ENCODE data around the gene SLC16A4. TPM values are rescaled to one million over a fixed set of nuclear protein-coding genes. Genes with fewer than 3 reads are reported as not detected.

SLC16A4 gene
- total and polyA plus RNA-seq, 2 of the 8 experiments (the other 6 are each of a cell fraction or from before 2014, with no cell fraction given): 0.30 to 0.43 TPM

- 95% methylated on average over 2 of the region's 2 CpGs; no CpG with 5 or more reads in 1 of the 2 experiments for WGBS, 2 experiments (ENCODE audit: extremely low coverage in 1 of 2, insufficient coverage in 1 of 2, insufficient read length in 1 of 2, insufficient replicate concordance in 2 of 2, low coverage in 1 of 2, low lambda C conversion rate in 2 of 2, missing lambda C conversion rate in 1 of 2)
- Histone ChIP-seq H3K23ac (ENCODE audit: insufficient read length) (no peak overlapping the region), H3K4me2 (ENCODE audit: insufficient read depth in 1 of 2, low read depth in 2 of 2, low read length in 2 of 2) (no peak overlapping the region), H2AFZ (ENCODE audit: low read length) (no peak overlapping the region), H2BK12ac (ENCODE audit: low read depth, low read length) (no peak overlapping the region), H3K4me1 (replicated peaks in 1 of 4; ENCODE audit: control insufficient read depth in 3 of 4, insufficient read depth in 4 of 4, low read length in 3 of 4) (no peaks in the 10 kb centered on the region), H3K4ac (replicated peaks; ENCODE audit: insufficient read length, low read depth, low read length) (no peak overlapping the region), H2BK20ac (ENCODE audit: low read length) (no peak overlapping the region), H3K9me3 (ENCODE audit: insufficient read depth in 2 of 2, low read depth in 1 of 2, low read length in 1 of 2) (no peaks in the 10 kb centered on the region), H3K79me2 (ENCODE audit: control insufficient read depth in 1 of 2, insufficient read depth in 2 of 2, low read length in 2 of 2) (peaks cover 0 to 62% of the 10 kb centered on the region in 2 experiments; a peak in 2 of 4 replicates), H4K5ac (ENCODE audit: insufficient read length, low read depth, low read length) (no peak overlapping the region), H3K9ac (replicated peaks in 1 of 4; ENCODE audit: extremely low read depth in 1 of 4, low read depth in 3 of 4, low read length in 3 of 4) (no peak overlapping the region), H3K4me3 (ENCODE audit: extremely low read depth in 1 of 4, insufficient read depth in 2 of 4, low read depth in 3 of 4, low read length in 4 of 4) (no peak overlapping the region), H2BK15ac (ENCODE audit: low read length) (no peak overlapping the region), H3K14ac (ENCODE audit: insufficient read length) (no peak overlapping the region), H3K79me1 (ENCODE audit: low read depth, low read length) (peaks cover 5% of the 10 kb centered on the region; the same call in 1 of the 2 replicates), H3K27me3 (replicated peaks in 1 of 4; ENCODE audit: control insufficient read depth in 3 of 4, extremely low read depth in 1 of 4, insufficient read depth in 3 of 4, low read length in 3 of 4) (no peaks in the 10 kb centered on the region), H3K27ac (ENCODE audit: low read depth, low read length) (no peak overlapping the region), H2BK5ac (ENCODE audit: low read depth, low read length) (no peak overlapping the region), H3K56ac (replicated peaks; ENCODE audit: insufficient read length, low read depth, low read length) (no peak overlapping the region), H3K23me2 (ENCODE audit: low read depth, low read length) (no peaks in the 10 kb centered on the region), H4K8ac (ENCODE audit: extremely low read depth, insufficient read depth, low read length) (no peak overlapping the region), H3K18ac (ENCODE audit: extremely low read depth, low read length) (no peak overlapping the region), H3K36me3 (ENCODE audit: control insufficient read depth in 2 of 4, insufficient read depth in 4 of 4, low read length in 3 of 4) (peaks cover 0 to 45% (median 10%) of the 10 kb centered on the region in 4 experiments; a peak in 6 of 8 replicates), H2BK120ac (replicated peaks; ENCODE audit: low read depth, low read length) (no peak overlapping the region), H4K91ac (replicated peaks; ENCODE audit: insufficient read length, low read length) (no peak overlapping the region), H4K20me1 (replicated peaks in 1 of 2; ENCODE audit: control insufficient read depth in 1 of 2, insufficient read depth in 2 of 2, low read length in 2 of 2) (peaks cover 0 to 4% of the 10 kb centered on the region in 2 experiments), H2AK5ac (ENCODE audit: low read depth, low read length) (no peak overlapping the region)
- FAIRE-seq: no peak
- ChIA-PET POLR2A (ENCODE audit: partially characterized antibody) (interaction anchor here (1.4 to 4.3 kb wide), 5 partner anchors 10 to 43 kb away, joined by 3 to 25 read pairs (median 6); partner anchors contain the start of gene RBM15), CTCF (ENCODE audit: partially characterized antibody) (interaction anchor here (1.1 to 1.8 kb wide), 4 partner anchors 48 to 291 kb away, joined by 3 to 4 read pairs (median 4); no protein-coding TSS in a partner anchor)
- no peak for DNase-seq (ENCODE audit: low read depth in 1 of 2, low spot score in 2 of 2)
- TF ChIP-seq CTCF (IDR thresholded peaks at IDR 0.05; ENCODE audit: control extremely low read depth in 1 of 3, insufficient read depth in 1 of 3, low read depth in 1 of 3, low read length in 3 of 3) (no peak), TAF1 (IDR thresholded peaks at IDR 0.05; ENCODE audit: low read depth, low read length) (no peak), USF2 (IDR thresholded peaks at IDR 0.05; ENCODE audit: low read length) (no peak), JUND (IDR thresholded peaks at IDR 0.05; ENCODE audit: low read length) (no peak), GTF2F1 (IDR thresholded peaks at IDR 0.05; ENCODE audit: borderline replicate concordance, low read depth, low read length) (no peak), ATF3 (IDR thresholded peaks at IDR 0.05; ENCODE audit: insufficient read depth, low read depth, low read length) (no peak), RXRA (IDR thresholded peaks at IDR 0.05; ENCODE audit: insufficient read depth, low read depth, low read length) (no peak), CREB1 (IDR thresholded peaks at IDR 0.05) (no peak), YY1 (IDR thresholded peaks at IDR 0.05; ENCODE audit: low read depth, low read length) (no peak), CBX5 (IDR thresholded peaks at IDR 0.05; ENCODE audit: low read depth, low read length) (no peak)
These were observed 30.4 kb downstream of the SLC16A4 start for GRCh38 chr1:110360431-110360830.

Measured in H1 (cell line).